GM10248 (cell line): ENCODE measurements around the gene TBCCD1.

ENCODE experiments used
- CTCF ChIA-PET: fragments of 300-600 bp; sonication (Branson Sonifier 250); formaldehyde crosslinking; extraction: SDS; loops from one replicate; lab custom pipeline; 2021; ENCODE audit warnings: antibody characterized with exemption; lab: Yijun Ruan, JAX
- POLR2A ChIA-PET: fragments of 350-650 bp; sonication (Branson Sonifier 250); formaldehyde crosslinking; extraction: SDS; loops from one replicate; lab custom pipeline; 2020; ENCODE audit warnings: antibody characterized with exemption; lab: Yijun Ruan, JAX
- DNase-seq: peaks from one replicate; pipeline ENCODE4 v3.0.0; 2012; ENCODE audit errors: extremely low spot score
- TF ChIP-seq, protein P1 (sequence below): IDR thresholded peaks from 2 replicates; pipeline ENCODE4 v1.5.1; 2012; ENCODE audit warnings: mild to moderate bottlenecking, low read depth; ENCODE audit errors: extremely low read depth, missing control alignments, control extremely low read depth

The TBCCD1 gene

DNA sequence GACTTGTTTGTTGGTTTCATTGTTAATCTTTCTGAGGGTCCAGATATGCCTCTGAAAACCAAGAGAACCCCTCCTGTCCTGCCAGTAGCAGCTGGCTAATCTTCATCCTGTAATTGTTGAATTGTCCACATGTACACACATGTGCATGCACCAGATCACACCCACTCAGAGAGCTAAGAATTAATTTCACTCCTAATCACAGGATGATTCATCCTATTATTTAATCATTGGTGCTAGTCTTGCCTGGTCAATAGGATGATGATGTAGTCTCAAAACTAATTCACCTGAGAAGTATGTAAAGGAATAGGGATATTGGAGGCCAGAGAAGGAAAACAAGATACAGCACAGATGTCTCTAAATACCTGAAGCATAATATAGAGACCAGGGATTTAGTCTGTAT is 37.9 kb upstream of the TBCCD1 start:
- ChIA-PET CTCF (interaction anchor here (1.2 to 17.4 kb wide), 2 partner anchors 10 to 20 kb away, joined by 3 to 155 read pairs; partner anchors contain the start of gene AHSG), POLR2A (no interaction called here)
- TF ChIP-seq, protein P1, sequence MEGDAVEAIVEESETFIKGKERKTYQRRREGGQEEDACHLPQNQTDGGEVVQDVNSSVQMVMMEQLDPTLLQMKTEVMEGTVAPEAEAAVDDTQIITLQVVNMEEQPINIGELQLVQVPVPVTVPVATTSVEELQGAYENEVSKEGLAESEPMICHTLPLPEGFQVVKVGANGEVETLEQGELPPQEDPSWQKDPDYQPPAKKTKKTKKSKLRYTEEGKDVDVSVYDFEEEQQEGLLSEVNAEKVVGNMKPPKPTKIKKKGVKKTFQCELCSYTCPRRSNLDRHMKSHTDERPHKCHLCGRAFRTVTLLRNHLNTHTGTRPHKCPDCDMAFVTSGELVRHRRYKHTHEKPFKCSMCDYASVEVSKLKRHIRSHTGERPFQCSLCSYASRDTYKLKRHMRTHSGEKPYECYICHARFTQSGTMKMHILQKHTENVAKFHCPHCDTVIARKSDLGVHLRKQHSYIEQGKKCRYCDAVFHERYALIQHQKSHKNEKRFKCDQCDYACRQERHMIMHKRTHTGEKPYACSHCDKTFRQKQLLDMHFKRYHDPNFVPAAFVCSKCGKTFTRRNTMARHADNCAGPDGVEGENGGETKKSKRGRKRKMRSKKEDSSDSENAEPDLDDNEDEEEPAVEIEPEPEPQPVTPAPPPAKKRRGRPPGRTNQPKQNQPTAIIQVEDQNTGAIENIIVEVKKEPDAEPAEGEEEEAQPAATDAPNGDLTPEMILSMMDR: no peak
- no peak for DNase-seq

DNA sequence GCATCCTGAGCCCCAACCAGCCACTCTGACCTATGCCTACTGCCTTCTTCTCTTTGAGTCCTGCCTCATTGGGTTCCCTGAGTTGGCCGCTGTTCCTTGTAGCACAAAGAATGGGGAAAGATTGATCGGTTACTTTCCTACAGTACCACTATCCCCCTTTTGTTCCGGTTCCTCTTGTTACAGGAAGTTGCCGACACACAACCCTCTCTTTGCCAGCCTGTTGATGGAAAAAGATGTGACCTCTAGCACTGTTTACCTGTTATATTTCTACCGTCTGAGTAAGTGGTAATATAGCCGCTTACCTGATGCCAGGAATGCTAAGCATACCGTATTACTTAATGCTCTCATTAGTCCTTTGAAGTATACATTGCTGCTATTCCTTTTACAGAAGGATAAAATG is 36.0 kb upstream of the TBCCD1 start:
- CTCF ChIA-PET: interaction anchor here (1.3 to 17.4 kb wide), 3 partner anchors 10 to 219 kb away, joined by 3 to 155 read pairs (median 3); partner anchors contain the start of gene AHSG
- DNase-seq: no peak
- POLR2A ChIA-PET: no interaction called here
- TF ChIP-seq, protein P1: no peak

DNA sequence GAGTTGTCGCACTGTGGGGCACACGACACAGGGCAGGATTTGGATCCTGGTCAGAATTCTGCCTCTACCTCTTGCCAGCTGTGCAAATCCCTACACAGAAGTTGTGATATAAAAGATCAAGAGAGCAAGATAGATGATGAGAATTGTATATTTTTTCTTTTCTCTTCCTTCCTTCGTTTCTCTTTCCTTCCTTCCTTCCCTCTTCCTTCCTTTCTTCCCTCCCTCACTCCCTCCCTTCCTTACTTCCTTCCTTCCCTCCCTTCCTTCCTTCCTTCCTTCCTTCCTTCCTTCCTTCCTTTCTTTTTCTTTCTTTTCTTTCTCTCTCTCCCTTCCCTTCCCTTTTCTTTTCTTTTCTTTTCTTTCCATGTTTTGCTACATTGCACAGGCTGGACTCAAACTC is 33.8 kb upstream of the TBCCD1 start:
- ChIA-PET CTCF (interaction anchor here (2.5 to 17.4 kb wide), 2 partner anchors 15 to 221 kb away, joined by 8 to 155 read pairs; partner anchors contain the start of gene AHSG), POLR2A (no interaction called here)
- TF ChIP-seq, protein P1: no peak
- no peak for DNase-seq

DNA sequence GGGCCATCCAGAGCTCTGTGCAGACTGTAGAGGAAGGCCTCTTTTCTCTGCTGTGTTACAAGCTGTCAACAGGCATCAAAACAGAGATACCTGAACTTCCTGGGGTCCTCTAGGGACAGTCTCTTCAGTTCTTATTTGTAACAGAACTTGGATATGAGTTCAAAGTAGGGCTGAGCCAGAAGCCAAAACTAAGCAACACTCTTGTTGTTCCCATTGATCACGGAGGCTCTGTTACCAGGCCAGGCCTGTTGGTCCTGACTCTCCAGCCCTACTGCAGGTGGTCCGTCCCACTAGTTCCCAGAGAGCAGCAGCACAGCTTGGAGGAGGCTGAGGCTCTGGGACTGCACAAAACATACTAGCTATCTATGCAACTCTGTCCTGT is 32.6 kb upstream of the TBCCD1 start:
- POLR2A ChIA-PET: no interaction called here
- CTCF ChIA-PET: interaction anchor here (0.8 to 17.4 kb wide), 5 partner anchors 9 to 222 kb away, joined by 3 to 155 read pairs (median 3); partner anchors contain the start of gene AHSG
- TF ChIP-seq, protein P1: no peak
- DNase-seq: no peak

DNA sequence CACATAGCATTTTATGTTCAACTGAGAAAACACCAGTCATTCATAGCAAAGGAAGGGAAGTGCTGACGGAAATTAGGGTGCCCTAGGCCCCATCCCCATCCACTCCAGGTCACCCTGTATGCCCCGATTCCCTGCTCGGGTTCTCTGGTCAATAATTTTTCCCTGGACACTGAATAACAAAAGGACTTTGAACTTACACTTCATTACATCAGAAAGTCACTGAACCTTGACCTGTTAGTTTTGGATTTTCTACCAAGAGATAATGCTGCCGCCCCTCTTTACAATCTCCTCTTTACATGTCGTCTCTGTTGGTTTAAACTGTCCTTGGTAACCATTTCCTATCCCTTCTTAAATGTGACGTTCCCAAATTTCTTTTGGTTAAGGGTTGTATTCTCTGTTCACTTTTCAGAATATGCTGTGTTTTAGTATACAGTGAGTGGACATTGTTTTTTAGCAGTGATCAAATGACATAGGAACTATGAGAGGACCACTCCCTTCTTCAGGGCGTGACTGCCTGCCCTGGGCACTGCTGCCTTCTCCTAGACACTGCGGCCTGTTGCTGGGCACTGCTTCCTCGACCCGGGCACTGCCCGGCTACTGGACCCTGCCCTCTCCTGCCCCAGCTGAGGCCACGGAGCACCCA is 32.1 kb upstream of the TBCCD1 start:
- POLR2A ChIA-PET: no interaction called here
- CTCF ChIA-PET: interaction anchor here (1.0 to 17.4 kb wide), 3 partner anchors 11 to 222 kb away, joined by 3 to 155 read pairs (median 8); partner anchors contain the start of gene AHSG
- DNase-seq: no peak
- TF ChIP-seq, protein P1: no peak

DNA sequence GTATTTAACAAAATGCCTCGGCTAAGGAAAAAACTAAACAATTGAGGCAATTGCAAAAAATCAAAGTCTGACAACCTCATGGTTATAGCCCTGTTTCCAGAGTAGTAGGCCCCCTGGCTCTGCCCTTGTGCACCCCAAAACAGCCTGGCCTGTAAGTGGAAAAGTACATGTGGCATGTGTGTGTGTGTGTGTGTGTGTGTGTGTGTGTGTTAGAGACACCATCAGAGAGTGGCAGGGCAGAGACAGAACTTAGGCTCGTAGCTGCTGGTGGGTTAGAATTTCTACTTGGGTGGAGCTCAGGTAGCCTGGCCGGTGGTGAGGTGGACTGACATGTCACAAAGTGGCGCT is 31.6 kb upstream of the TBCCD1 start:
- CTCF ChIA-PET: interaction anchor here (17.4 kb wide), 1 partner anchor 17 kb away, joined by 155 read pairs; the partner anchor contains the start of gene AHSG
- TF ChIP-seq, protein P1: no peak

More for the DNA sequence above, 31.6 kb upstream of the TBCCD1 start:
- DNase-seq: no peak
- POLR2A ChIA-PET: no interaction called here
